Measurements from ENCODE around the gene HSFX1.
"Not testable (repeated sequence)": the region's sequence is repeated elsewhere in the genome, so short reads cannot be mapped to it uniquely, and the experiment has no call there.

The HSFX1 gene

DNA sequence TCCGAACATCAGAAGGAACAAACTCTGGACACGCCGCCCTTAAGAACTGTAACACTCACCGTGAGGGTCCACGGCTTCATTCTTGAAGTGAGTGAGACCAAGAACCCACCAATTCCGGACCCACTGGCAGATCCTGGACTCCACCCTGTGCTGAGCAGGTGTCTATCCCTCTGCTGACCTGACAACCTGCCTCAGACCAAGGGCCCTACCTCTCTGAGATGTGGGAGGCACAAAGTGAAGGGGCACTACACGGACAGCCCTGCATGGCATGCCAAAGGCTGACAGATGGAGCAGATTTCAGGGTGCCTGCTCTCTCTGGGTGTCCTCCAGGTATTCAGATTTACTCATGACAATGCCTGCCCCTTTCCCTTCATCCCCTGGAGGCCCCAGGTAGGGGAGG, 14.0 kb upstream of the HSFX1 start:
- Histone ChIP-seq H3K4me2 (ENCODE audit: low read length) (no peak overlapping the region), H3K79me2 (no peaks in the 10 kb centered on the region), H3K27ac (no peak overlapping the region), H3K4me1 (no peaks in the 10 kb centered on the region), H3K4me3 (ENCODE audit: low read depth, low read length) (no peak overlapping the region), H3K9ac (no peak overlapping the region), H3K36me3 (ENCODE audit: control insufficient read depth, insufficient read depth, low read length) (no peaks in the 10 kb centered on the region), H3K27me3 (ENCODE audit: control insufficient read depth, insufficient read depth, low read length) (no peaks in the 10 kb centered on the region), H3K9me3 (ENCODE audit: control insufficient read depth, low read length) (no peaks in the 10 kb centered on the region), H2AFZ (no peak overlapping the region)
- TF ChIP-seq, protein P1, sequence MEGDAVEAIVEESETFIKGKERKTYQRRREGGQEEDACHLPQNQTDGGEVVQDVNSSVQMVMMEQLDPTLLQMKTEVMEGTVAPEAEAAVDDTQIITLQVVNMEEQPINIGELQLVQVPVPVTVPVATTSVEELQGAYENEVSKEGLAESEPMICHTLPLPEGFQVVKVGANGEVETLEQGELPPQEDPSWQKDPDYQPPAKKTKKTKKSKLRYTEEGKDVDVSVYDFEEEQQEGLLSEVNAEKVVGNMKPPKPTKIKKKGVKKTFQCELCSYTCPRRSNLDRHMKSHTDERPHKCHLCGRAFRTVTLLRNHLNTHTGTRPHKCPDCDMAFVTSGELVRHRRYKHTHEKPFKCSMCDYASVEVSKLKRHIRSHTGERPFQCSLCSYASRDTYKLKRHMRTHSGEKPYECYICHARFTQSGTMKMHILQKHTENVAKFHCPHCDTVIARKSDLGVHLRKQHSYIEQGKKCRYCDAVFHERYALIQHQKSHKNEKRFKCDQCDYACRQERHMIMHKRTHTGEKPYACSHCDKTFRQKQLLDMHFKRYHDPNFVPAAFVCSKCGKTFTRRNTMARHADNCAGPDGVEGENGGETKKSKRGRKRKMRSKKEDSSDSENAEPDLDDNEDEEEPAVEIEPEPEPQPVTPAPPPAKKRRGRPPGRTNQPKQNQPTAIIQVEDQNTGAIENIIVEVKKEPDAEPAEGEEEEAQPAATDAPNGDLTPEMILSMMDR (IDR thresholded peaks at IDR 0.05) = no peak

DNA sequence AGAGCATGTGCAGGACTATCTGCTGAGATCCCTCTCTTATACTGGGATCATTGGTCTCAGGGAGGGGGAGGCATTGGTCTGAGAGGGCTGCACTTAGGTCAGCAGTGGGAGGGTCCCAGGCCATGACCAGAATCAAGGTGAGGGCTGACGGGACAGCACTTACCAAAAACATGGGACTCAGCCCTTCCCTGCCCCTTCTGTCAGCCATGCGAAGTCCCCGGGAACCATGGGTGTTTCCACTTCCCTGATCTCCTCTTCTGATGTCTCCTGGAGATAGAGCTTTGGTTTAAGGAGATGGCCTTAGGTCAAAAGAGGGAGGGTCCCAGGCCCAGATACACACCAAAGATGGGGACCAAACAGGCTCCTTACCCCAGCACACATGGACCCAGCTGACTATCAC, 12.9 kb upstream of the HSFX1 start:
- H3K36me3 ChIP-seq (ENCODE audit: control insufficient read depth, insufficient read depth, low read length) = no peaks in the 10 kb centered on the region
- no peaks in the 10 kb centered on the region for H3K27me3 ChIP-seq (ENCODE audit: control insufficient read depth, insufficient read depth, low read length)
- no peaks in the 10 kb centered on the region for H3K9me3 ChIP-seq (ENCODE audit: control insufficient read depth, low read length)
- H3K79me2 ChIP-seq = no peaks in the 10 kb centered on the region
- no peak overlapping the region for H3K4me2 ChIP-seq (ENCODE audit: low read length)
- no peak overlapping the region for H2AFZ ChIP-seq
- no peak overlapping the region for H3K27ac ChIP-seq
- H3K4me1 ChIP-seq = no peaks in the 10 kb centered on the region
- TF ChIP-seq, protein P1 (IDR thresholded peaks at IDR 0.05) = no peak
- no peak overlapping the region for H3K4me3 ChIP-seq (ENCODE audit: low read depth, low read length)
- H3K9ac ChIP-seq = no peak overlapping the region

DNA sequence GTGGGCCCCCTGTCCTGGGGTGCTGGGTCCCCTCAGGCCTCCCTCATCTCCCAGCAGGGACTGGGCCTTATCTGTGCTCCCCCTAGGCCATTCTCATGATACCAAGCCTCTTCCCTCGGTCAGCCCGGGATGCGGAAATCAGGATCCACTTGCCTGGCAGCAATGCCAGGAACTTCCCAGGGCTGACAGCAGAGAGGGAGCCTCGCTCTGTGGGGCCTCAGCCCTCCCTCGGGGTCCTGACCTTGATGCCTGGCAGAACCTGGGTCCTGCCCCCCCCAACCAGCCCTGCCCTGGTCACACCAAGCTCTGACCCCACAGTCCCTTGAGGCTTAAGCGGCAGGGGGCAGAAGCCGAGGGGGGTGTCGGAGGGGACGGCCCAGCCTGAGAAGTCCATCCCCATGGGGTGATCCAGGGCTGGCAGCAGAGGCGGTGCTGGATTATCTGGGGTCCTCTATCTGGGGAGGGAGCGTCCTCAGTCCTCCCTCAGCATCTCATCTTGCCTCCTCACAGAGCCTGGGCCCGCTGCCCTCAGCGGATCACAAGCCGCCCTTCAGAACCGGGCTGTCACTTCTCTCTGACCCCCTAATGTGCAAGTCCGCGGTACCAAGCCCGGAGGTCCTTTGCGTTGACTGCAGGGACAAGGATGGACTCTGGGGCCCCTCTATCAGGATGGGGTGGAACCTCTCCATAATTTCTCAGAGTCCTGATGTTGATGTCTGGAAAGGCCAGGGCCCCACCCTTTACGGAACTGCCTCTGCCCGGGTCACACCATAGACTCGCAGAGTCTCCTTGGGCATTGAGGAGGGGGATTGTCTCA, 11.8 kb upstream of the HSFX1 start:
- H3K27me3 ChIP-seq (ENCODE audit: control insufficient read depth, insufficient read depth, low read length); H3K4me1 ChIP-seq; H3K9ac ChIP-seq; H3K9me3 ChIP-seq (ENCODE audit: control insufficient read depth, low read length); H3K27ac ChIP-seq; H3K36me3 ChIP-seq (ENCODE audit: control insufficient read depth, insufficient read depth, low read length); H3K4me2 ChIP-seq (ENCODE audit: low read length); H3K4me3 ChIP-seq (ENCODE audit: low read depth, low read length); H2AFZ ChIP-seq; H3K79me2 ChIP-seq: not testable (repeated sequence)

DNA sequence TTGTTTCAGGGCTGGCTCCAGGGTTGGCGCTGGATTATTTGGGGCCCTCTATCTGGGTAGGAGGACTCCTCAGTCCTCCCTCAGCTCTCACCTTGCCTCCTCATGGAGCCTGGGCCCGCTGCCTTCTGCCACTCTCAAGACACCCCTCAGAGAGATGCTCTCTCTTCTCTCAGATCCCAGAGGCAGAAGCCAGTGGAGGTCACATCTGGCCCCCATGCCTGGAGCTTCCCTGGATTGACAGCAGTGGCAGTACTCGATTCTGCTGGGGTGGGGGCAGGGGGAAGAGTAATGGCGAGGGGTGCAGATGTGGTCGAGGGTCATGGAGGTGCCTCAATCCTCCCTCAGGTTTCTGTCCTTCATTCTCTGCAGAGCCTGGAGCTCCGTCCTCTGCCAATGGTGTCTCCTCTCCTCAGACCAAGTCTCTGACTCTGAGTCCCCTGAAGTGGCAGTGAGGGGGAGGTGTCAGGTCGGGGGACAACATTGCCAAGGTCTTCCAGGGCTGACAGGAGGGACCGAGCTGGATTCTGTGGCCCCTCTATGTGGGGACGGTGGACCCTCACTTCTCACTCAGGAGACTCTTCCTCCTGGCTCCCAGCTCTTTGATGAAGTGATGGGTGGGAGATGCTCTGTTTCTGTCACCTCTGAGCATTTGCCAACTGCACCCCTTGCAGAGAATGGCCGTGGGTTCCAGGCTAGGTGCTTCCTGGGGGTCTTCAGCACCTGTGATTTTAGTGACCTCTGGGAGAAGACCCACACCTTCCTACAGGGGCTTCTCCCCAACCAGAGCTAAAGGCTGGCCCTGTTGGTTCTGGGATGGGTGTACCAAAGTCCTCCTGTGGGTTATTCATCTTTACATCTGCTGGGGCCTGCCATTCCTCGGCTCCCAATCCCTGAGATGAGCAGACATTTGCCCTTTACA, 10.9 kb upstream of the HSFX1 start:
- no peaks in the 10 kb centered on the region for H3K36me3 ChIP-seq (ENCODE audit: control insufficient read depth, insufficient read depth, low read length)
- H3K4me2 ChIP-seq (ENCODE audit: low read length) = no peak overlapping the region
- no peak overlapping the region for H3K9ac ChIP-seq
- H3K79me2 ChIP-seq = no peaks in the 10 kb centered on the region
- H3K9me3 ChIP-seq (ENCODE audit: control insufficient read depth, low read length) = no peaks in the 10 kb centered on the region
- H3K27me3 ChIP-seq (ENCODE audit: control insufficient read depth, insufficient read depth, low read length) = no peaks in the 10 kb centered on the region
- H3K4me3 ChIP-seq (ENCODE audit: low read depth, low read length) = no peak overlapping the region
- H3K4me1 ChIP-seq = no peaks in the 10 kb centered on the region
- no peak overlapping the region for H3K27ac ChIP-seq
- no peak overlapping the region for H2AFZ ChIP-seq
- TF ChIP-seq, protein P1 (IDR thresholded peaks at IDR 0.05) = no peak

DNA sequence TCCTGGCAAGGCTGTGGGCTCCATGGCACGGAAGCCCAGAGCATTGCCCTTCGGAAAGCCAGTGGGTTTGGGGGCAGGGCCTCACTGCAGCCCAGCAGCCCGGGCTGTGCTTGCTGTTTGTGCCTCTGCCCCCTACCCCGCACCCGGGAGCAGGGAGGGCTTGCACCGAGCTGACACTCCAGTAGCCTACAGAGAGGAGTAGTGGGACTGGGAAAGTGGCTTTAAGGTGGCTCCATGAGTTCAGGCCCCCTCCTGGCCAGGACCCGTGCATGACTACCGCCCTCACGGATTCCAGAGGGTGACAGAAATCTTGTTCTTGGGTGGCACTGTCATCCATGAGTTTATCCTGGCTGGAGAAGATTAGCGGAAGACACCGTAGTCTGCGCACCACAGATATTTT, 3.5 kb upstream of the HSFX1 start:
- not testable (repeated sequence) for H3K36me3 ChIP-seq (ENCODE audit: control insufficient read depth, insufficient read depth, low read length); H3K27ac ChIP-seq; H3K9me3 ChIP-seq (ENCODE audit: control insufficient read depth, low read length); H2AFZ ChIP-seq; H3K9ac ChIP-seq; H3K79me2 ChIP-seq; H3K27me3 ChIP-seq (ENCODE audit: control insufficient read depth, insufficient read depth, low read length); H3K4me2 ChIP-seq (ENCODE audit: low read length); H3K4me3 ChIP-seq (ENCODE audit: low read depth, low read length); H3K4me1 ChIP-seq

DNA sequence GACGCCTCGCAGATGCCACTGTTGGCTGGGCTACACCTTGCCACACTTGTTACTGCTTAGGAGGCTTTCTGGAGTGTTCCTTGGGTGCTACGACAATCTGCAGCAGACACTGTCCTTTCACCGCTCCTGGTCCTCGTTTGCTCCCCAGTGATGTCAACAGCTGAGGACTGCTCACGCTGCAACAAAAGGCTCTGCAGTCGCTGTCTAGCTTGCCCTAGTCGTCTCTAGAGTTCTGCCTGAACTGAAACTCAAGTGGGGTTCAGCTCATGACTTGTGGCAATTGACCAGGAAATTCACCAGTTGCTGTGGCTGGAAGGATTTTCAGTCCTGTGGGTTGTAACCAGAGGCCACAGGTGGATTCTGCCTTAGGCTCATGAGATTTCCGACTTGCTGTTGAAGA, 842 bp upstream of the HSFX1 start:
- not testable (repeated sequence) for H3K9me3 ChIP-seq (ENCODE audit: control insufficient read depth, low read length); H3K4me3 ChIP-seq (ENCODE audit: low read depth, low read length); H3K9ac ChIP-seq; H3K27me3 ChIP-seq (ENCODE audit: control insufficient read depth, insufficient read depth, low read length); H3K27ac ChIP-seq; H2AFZ ChIP-seq; H3K36me3 ChIP-seq (ENCODE audit: control insufficient read depth, insufficient read depth, low read length); H3K4me2 ChIP-seq (ENCODE audit: low read length); H3K79me2 ChIP-seq; H3K4me1 ChIP-seq

DNA sequence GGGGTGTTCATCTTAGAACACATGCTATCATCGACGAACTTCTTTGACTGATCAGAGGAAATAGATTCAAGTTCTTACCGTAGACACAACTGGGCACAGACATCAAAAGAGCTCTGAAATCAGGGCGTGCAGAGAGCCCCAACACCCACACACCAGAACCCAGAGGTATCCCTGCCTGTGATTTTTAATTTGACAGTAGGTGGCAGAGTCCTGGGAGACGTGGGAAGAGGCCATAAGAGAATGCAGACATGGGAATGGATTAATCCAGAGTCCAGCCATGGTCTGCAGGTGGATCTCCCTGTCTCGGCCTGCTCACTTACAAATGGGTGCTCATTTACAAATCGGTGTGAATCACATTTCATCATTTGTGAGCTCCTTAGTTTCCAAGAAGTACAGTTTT, 4.1 kb downstream of the HSFX1 start:
- not testable (repeated sequence) for H3K4me1 ChIP-seq; H3K27ac ChIP-seq; H3K4me2 ChIP-seq (ENCODE audit: low read length); H3K9me3 ChIP-seq (ENCODE audit: control insufficient read depth, low read length); H3K36me3 ChIP-seq (ENCODE audit: control insufficient read depth, insufficient read depth, low read length); H3K79me2 ChIP-seq; H3K9ac ChIP-seq; H3K4me3 ChIP-seq (ENCODE audit: low read depth, low read length); H2AFZ ChIP-seq; H3K27me3 ChIP-seq (ENCODE audit: control insufficient read depth, insufficient read depth, low read length)

DNA sequence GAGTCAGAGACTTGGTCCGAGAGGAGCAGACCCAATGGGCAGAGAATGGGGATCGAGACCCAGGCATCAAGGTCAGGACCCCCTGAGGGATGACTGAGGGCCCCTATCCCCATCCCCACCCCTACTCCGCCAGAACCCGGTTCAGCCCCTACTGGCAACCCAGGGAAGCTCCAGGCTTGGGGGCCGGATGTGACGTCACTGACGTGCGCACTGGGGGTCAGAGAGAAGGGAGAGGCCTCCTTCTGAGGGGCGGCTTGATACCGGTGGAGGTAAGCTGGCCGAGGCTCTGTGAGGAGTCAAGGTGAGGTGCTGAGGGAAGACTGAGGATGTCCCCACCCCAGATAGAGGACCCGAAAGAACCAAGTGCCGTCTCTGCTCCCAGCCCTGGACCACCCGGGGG, 7.9 kb downstream of the HSFX1 start, which contains the start of gene MAGEA9:
Gene MAGEA9, plus strand, starts transcription at position 204 of the 400 bp plus-strand sequence. CDS start 4,281 bp downstream, outside the sequence.
- not testable (repeated sequence) for H3K36me3 ChIP-seq (ENCODE audit: control insufficient read depth, insufficient read depth, low read length); H3K9me3 ChIP-seq (ENCODE audit: control insufficient read depth, low read length); H3K4me2 ChIP-seq (ENCODE audit: low read length); H2AFZ ChIP-seq; H3K27me3 ChIP-seq (ENCODE audit: control insufficient read depth, insufficient read depth, low read length); H3K9ac ChIP-seq; H3K4me3 ChIP-seq (ENCODE audit: low read depth, low read length); H3K79me2 ChIP-seq; H3K27ac ChIP-seq; H3K4me1 ChIP-seq

Data from parathyroid adenoma (tissue), 2 donors.